HepG2 (cell line): Measurements from ENCODE around the gene ZPR1. TPM values are rescaled to one million over a fixed set of nuclear protein-coding genes. Genes with fewer than 3 reads are reported as not detected.

ENCODE experiments used
- DMTF1 ChIP-seq: sonication (generic); formaldehyde crosslinking; IDR thresholded peaks from 2 replicates; pipeline ENCODE4 v1.4.0; 2020; ENCODE audit warnings: mild to moderate bottlenecking, missing genetic modification reagents
- ERF ChIP-seq: IDR thresholded peaks from 2 replicates; pipeline ENCODE4 v1.6.1; 2018; ENCODE audit warnings: missing biosample characterization, missing genetic modification reagents
- ETV6 ChIP-seq: sonication (generic); formaldehyde crosslinking; conservative IDR thresholded peaks from 2 replicates; pipeline ENCODE4 v1.4.0; 2020; ENCODE audit warnings: missing genetic modification reagents
- GFI1 ChIP-seq: sonication (generic); formaldehyde crosslinking; IDR thresholded peaks from 2 replicates; pipeline ENCODE4 v1.5.0; 2020; ENCODE audit warnings: missing genetic modification reagents, mild to moderate bottlenecking, borderline replicate concordance
- HIC2 ChIP-seq: sonication (generic); formaldehyde crosslinking; IDR thresholded peaks from 2 replicates; pipeline ENCODE4 v1.9.0; 2022; ENCODE audit warnings: low read depth, missing genetic modification reagents
- HMG20B ChIP-seq: conservative IDR thresholded peaks from 2 replicates; pipeline ENCODE4 v1.6.1; 2016; ENCODE audit warnings: missing genetic modification reagents, missing compliant biosample characterization
- HOXA5 ChIP-seq: sonication (generic); formaldehyde crosslinking; IDR thresholded peaks from 2 replicates; pipeline ENCODE4 v1.4.0; 2020; ENCODE audit warnings: missing genetic modification reagents
- KDM6A ChIP-seq: IDR thresholded peaks from 2 replicates; pipeline ENCODE4 v1.6.1; 2016; ENCODE audit warnings: low read depth
- NAIF1 ChIP-seq: sonication (generic); formaldehyde crosslinking; IDR thresholded peaks from 2 replicates; pipeline ENCODE4 v1.5.0; 2020; ENCODE audit warnings: mild to moderate bottlenecking, missing genetic modification reagents, borderline replicate concordance
- PREB ChIP-seq: sonication (generic); formaldehyde crosslinking; IDR thresholded peaks from 2 replicates; pipeline ENCODE4 v1.4.0; 2020; ENCODE audit warnings: missing genetic modification reagents
- RORA ChIP-seq: sonication (generic); formaldehyde crosslinking; IDR thresholded peaks from 2 replicates; pipeline ENCODE4 v1.5.0; 2020; ENCODE audit warnings: mild to moderate bottlenecking, missing genetic modification reagents, moderate library complexity
- SMARCE1 ChIP-seq: fragments of 450-650 bp; IDR thresholded peaks from 2 replicates; pipeline ENCODE4 v1.6.1; 2017; ENCODE audit warnings: borderline replicate concordance
- ZNF121 ChIP-seq: sonication (generic); formaldehyde crosslinking; IDR thresholded peaks from 2 replicates; pipeline ENCODE4 v1.5.0; 2020; ENCODE audit warnings: mild to moderate bottlenecking, missing genetic modification reagents
- ZNF281 ChIP-seq: sonication (generic); formaldehyde crosslinking; IDR thresholded peaks from 2 replicates; pipeline ENCODE4 v1.4.0; 2020; ENCODE audit warnings: missing genetic modification reagents, borderline replicate concordance
- ZNF512 ChIP-seq: sonication (generic); formaldehyde crosslinking; IDR thresholded peaks from 2 replicates; pipeline ENCODE4 v1.4.0; 2020; ENCODE audit warnings: mild to moderate bottlenecking, missing genetic modification reagents
- ZNF552 ChIP-seq: sonication (generic); formaldehyde crosslinking; IDR thresholded peaks from 2 replicates; pipeline ENCODE4 v1.9.0; 2022; ENCODE audit warnings: missing genetic modification reagents, mild to moderate bottlenecking, borderline replicate concordance
- ZNF891 ChIP-seq: sonication (generic); formaldehyde crosslinking; IDR thresholded peaks from 2 replicates; pipeline ENCODE4 v1.5.0; 2020; ENCODE audit warnings: mild to moderate bottlenecking, missing genetic modification reagents
- polyA plus RNA-seq, 8 experiments: library from polyadenylated mRNA; depleted of rRNA in 3 of 8; stranded (reverse) in 7 of 8; unstranded in 1 of 8; fragments of >200 nt; fragmentation: Illumina TruSeq in 4 of 8; extraction: Trizol in 4 of 8; gene quantifications; 2 replicates each; pipeline versions ENCODE4 v1.2.1 to v1.2.3, GENCODE V29; 2011 to 2016; ENCODE audit warnings: low read depth in 4 of 8, missing spikeins in 1 of 8, mixed read lengths in 1 of 8; ENCODE audit not compliant: insufficient read depth in 1 of 8
- total RNA-seq, 5 experiments: library from RNA; depleted of rRNA; stranded (reverse); fragments of >200 nt; fragmentation: Illumina TruSeq; extraction: Trizol; gene quantifications; 2 replicates each; pipeline ENCODE4 v1.2.3, GENCODE V29; 2016; ENCODE audit warnings: low read depth in 1 of 5

The ZPR1 gene
- total and polyA plus RNA-seq, 2 of the 13 experiments (the other 11 are each of a cell fraction or from before 2014, with no cell fraction given), result 40.0 to 79.3 TPM

- TF ChIP-seq ZNF891 (CRISPR knock-in tag), result no peak
- TF ChIP-seq HMG20B (CRISPR knock-in tag), result 0 out of 2 replicates have a peak, but pooled peaks have one; percentile 47
- peak; percentile 30; the same call in 1 of the 2 replicates for TF ChIP-seq HOXA5 (CRISPR knock-in tag)
- TF ChIP-seq NAIF1 (CRISPR knock-in tag), result no peak
- TF ChIP-seq ETV6 (CRISPR knock-in tag), result 0 out of 2 replicates have a peak, but pooled peaks have one; percentile 6
- TF ChIP-seq PREB (CRISPR knock-in tag), result no peak
- peak; percentile 95 for TF ChIP-seq HIC2 (CRISPR knock-in tag)
- TF ChIP-seq RORA (CRISPR knock-in tag), result no peak
- TF ChIP-seq SMARCE1, result no peak
- peak; percentile 83 for TF ChIP-seq ZNF281 (CRISPR knock-in tag)
- TF ChIP-seq DMTF1 (CRISPR knock-in tag), result no peak
- 0 out of 2 replicates have a peak, but pooled peaks have one; percentile 45 for TF ChIP-seq KDM6A
- TF ChIP-seq ZNF121 (CRISPR knock-in tag), result no peak
- TF ChIP-seq GFI1 (CRISPR knock-in tag), result peak; percentile 56
- TF ChIP-seq ZNF552, result no peak
- TF ChIP-seq ZNF512 (CRISPR knock-in tag), result no peak
- TF ChIP-seq ERF (CRISPR knock-in tag), result peak; percentile 45; the same call in 1 of the 2 replicates
Observed at GRCh38 chr11:116792144-116792868, 4.5 kb upstream of the ZPR1 start (continued).
